CD4-positive, alpha-beta T cell treated with Interleukin-10 for 1 hour (primary cell): ENCODE results near the gene PGF.

Source experiments
- DNase-seq: peaks from one replicate; pipeline ENCODE4 v3.0.0-alpha.2; 2020

Gene PGF

DNA sequence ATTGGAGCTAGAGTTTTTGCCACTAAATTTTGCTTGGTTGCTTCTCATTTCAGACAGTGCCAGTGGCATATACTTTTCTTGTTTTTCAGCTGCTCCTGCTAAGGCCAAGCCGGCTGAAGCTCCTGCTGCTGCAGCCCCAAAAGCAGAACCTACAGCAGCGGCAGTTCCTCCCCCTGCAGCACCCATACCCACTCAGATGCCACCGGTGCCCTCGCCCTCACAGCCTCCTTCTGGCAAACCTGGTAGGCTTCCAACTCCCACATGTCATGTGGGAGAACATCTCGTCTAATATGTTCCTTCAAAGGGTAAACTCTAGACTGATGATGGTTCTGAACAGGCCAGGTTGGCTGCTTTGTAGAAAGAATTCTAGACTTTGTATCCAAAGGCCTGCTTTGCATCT is 62.7 kb downstream of the PGF start:
- DNase-seq = no peak

- no peak for DNase-seq
Measured at GRCh38 chr14:74891870-74892269, 63.5 kb downstream of the PGF start.
